H1 (cell line): ENCODE results near the gene CMTM1. TPM values are rescaled to one million over a fixed set of nuclear protein-coding genes. Genes with fewer than 3 reads are reported as not detected.

ENCODE experiments used
- CTCF ChIA-PET: fragments of 300-600 bp; sonication (Branson Sonifier 250); formaldehyde crosslinking; loops from one replicate; lab custom pipeline; 2021; ENCODE audit not compliant: partially characterized antibody; lab: Charles Lee
- POLR2A ChIA-PET: fragments of 300-600 bp; sonication (Branson Sonifier 250); formaldehyde crosslinking; loops from one replicate; lab custom pipeline; 2021; ENCODE audit warnings: inconsistent platforms; ENCODE audit not compliant: partially characterized antibody; lab: Charles Lee
- DNase-seq, 2 experiments: peaks; one replicate each; pipeline versions ENCODE4 v3.0.0 to v3.0.0-alpha.2; 2010 to 2022; ENCODE audit warnings: low spot score in 2 of 2, low read depth in 1 of 2, mixed read lengths in 1 of 2
- FAIRE-seq: peaks from 2 replicates; lab custom pipeline; 2011; peaks lifted over from hg19 to GRCh38; lab: Jason Lieb, UNC
- H2AFZ ChIP-seq: 2 replicates; pipeline ENCODE4 v1.8.1; 2012; ENCODE audit warnings: low read length, inconsistent platforms
- H2AK5ac ChIP-seq: 2 replicates; pipeline ENCODE4 v1.6.1; 2013; ENCODE audit warnings: low read depth, low read length
- H2BK120ac ChIP-seq: replicated peaks from 2 replicates; pipeline ENCODE3; 2013; ENCODE audit warnings: low read depth, low read length, inconsistent platforms
- H2BK12ac ChIP-seq: 2 replicates; pipeline ENCODE4 v1.6.1; 2013; ENCODE audit warnings: low read depth, low read length
- H2BK15ac ChIP-seq: 2 replicates; pipeline ENCODE4 v1.6.1; 2013; ENCODE audit warnings: low read length
- H2BK20ac ChIP-seq: 2 replicates; pipeline ENCODE4 v1.6.1; 2013; ENCODE audit warnings: low read length
- H2BK5ac ChIP-seq: 2 replicates; pipeline ENCODE4 v1.6.1; 2013; ENCODE audit warnings: low read depth, low read length
- H3K14ac ChIP-seq: 2 replicates; pipeline ENCODE4 v1.6.1; 2013; ENCODE audit warnings: inconsistent platforms; ENCODE audit not compliant: insufficient read length
- H3K18ac ChIP-seq: 2 replicates; pipeline ENCODE4 v1.6.1; 2013; ENCODE audit warnings: low read length; ENCODE audit errors: extremely low read depth
- H3K23ac ChIP-seq: 2 replicates; pipeline ENCODE4 v1.6.1; 2013; ENCODE audit warnings: inconsistent platforms; ENCODE audit not compliant: insufficient read length
- H3K23me2 ChIP-seq: 2 replicates; pipeline ENCODE4 v1.6.1; 2013; ENCODE audit warnings: low read depth, low read length
- H3K27ac ChIP-seq: 2 replicates; pipeline ENCODE4 v1.6.1; 2011; ENCODE audit warnings: low read depth, low read length, inconsistent platforms
- H3K27me3 ChIP-seq, 4 experiments: replicated peaks in 1 of 4; 1 replicate in 1 of 4; 2 replicates in 3 of 4; pipeline versions ENCODE4 v1.6.1 to v1.8.1; 2011 to 2013; ENCODE audit warnings: low read length in 3 of 4, mild to moderate bottlenecking in 3 of 4, inconsistent platforms in 2 of 4, mixed read lengths in 2 of 4, moderate library complexity in 1 of 4; ENCODE audit not compliant: control insufficient read depth in 3 of 4, insufficient read depth in 3 of 4; ENCODE audit errors: extremely low read depth in 1 of 4
- H3K36me3 ChIP-seq, 4 experiments: 2 replicates each; pipeline versions ENCODE4 v1.6.1 to v1.8.1; 2011 to 2013; ENCODE audit warnings: mild to moderate bottlenecking in 4 of 4, low read length in 3 of 4, moderate library complexity in 2 of 4, control low read depth in 1 of 4, inconsistent platforms in 1 of 4; ENCODE audit not compliant: insufficient read depth in 4 of 4, control insufficient read depth in 2 of 4
- H3K4ac ChIP-seq: replicated peaks from 2 replicates; pipeline ENCODE3; 2013; ENCODE audit warnings: low read length, low read depth, mixed read lengths, inconsistent platforms; ENCODE audit not compliant: insufficient read length
- H3K4me1 ChIP-seq, 4 experiments: replicated peaks in 1 of 4; 1 replicate in 1 of 4; 2 replicates in 3 of 4; pipeline versions ENCODE4 v1.6.1 to v1.8.1; 2011 to 2013; ENCODE audit warnings: low read length in 3 of 4, inconsistent platforms in 2 of 4, mixed read lengths in 1 of 4; ENCODE audit not compliant: insufficient read depth in 4 of 4, control insufficient read depth in 3 of 4
- H3K4me2 ChIP-seq, 2 experiments: 2 replicates each; pipeline versions ENCODE4 v1.6.1 to v1.8.1; 2011 to 2013; ENCODE audit warnings: low read depth in 2 of 2, low read length in 2 of 2, control low read depth in 1 of 2, inconsistent platforms in 1 of 2, mild to moderate bottlenecking in 1 of 2; ENCODE audit not compliant: insufficient read depth in 1 of 2
- H3K4me3 ChIP-seq, 4 experiments: fragments of 200-600, 300-600 bp in 1 of 4; sonication (generic), shearing (Covaris generic), sonication (Bioruptor Twin) in 1 of 4; 2 replicates each; pipeline versions ENCODE4 v1.5.1 to v1.8.1; 2011 to 2016; ENCODE audit warnings: low read length in 4 of 4, low read depth in 3 of 4, control low read depth in 2 of 4, inconsistent platforms in 2 of 4, mild to moderate bottlenecking in 2 of 4, mixed read lengths in 1 of 4, moderate library complexity in 1 of 4; ENCODE audit not compliant: insufficient read depth in 2 of 4; ENCODE audit errors: extremely low read depth in 1 of 4
- H3K56ac ChIP-seq: replicated peaks from 2 replicates; pipeline ENCODE3; 2013; ENCODE audit warnings: low read depth, mild to moderate bottlenecking, mixed read lengths, low read length, inconsistent platforms; ENCODE audit not compliant: insufficient read length
- H3K79me1 ChIP-seq: 2 replicates; pipeline ENCODE4 v1.6.1; 2013; ENCODE audit warnings: low read depth, low read length, control low read depth
- H3K79me2 ChIP-seq, 2 experiments: 2 replicates each; pipeline versions ENCODE4 v1.6.1 to v1.8.1; 2012 to 2013; ENCODE audit warnings: low read length in 2 of 2, mild to moderate bottlenecking in 2 of 2, inconsistent platforms in 1 of 2; ENCODE audit not compliant: insufficient read depth in 2 of 2, control insufficient read depth in 1 of 2
- H3K9ac ChIP-seq, 4 experiments: replicated peaks in 1 of 4; 1 replicate in 1 of 4; 2 replicates in 3 of 4; pipeline versions ENCODE4 v1.6.1 to v1.8.1; 2011 to 2013; ENCODE audit warnings: low read depth in 3 of 4, low read length in 3 of 4, control low read depth in 2 of 4, mild to moderate bottlenecking in 2 of 4, moderate library complexity in 2 of 4, inconsistent platforms in 1 of 4; ENCODE audit errors: extremely low read depth in 1 of 4
- H3K9me3 ChIP-seq, 2 experiments: 2 replicates each; pipeline versions ENCODE4 v1.6.1 to v1.8.1; 2012 to 2013; ENCODE audit warnings: mild to moderate bottlenecking in 2 of 2, moderate library complexity in 2 of 2, control low read depth in 1 of 2, inconsistent platforms in 1 of 2, low read depth in 1 of 2, low read length in 1 of 2, mixed read lengths in 1 of 2; ENCODE audit not compliant: insufficient read depth in 2 of 2
- H4K20me1 ChIP-seq, 2 experiments: replicated peaks in 1 of 2; 2 replicates each; pipeline versions ENCODE3 to v1.8.1; 2011 to 2013; ENCODE audit warnings: inconsistent platforms in 2 of 2, low read length in 2 of 2, mild to moderate bottlenecking in 1 of 2; ENCODE audit not compliant: insufficient read depth in 2 of 2, control insufficient read depth in 1 of 2
- H4K5ac ChIP-seq: 2 replicates; pipeline ENCODE4 v1.6.1; 2013; ENCODE audit warnings: low read length, low read depth, mixed read lengths, inconsistent platforms; ENCODE audit not compliant: insufficient read length
- H4K8ac ChIP-seq: 2 replicates; pipeline ENCODE4 v1.8.0; 2013; ENCODE audit warnings: mild to moderate bottlenecking, moderate library complexity, low read length, inconsistent platforms; ENCODE audit not compliant: insufficient read depth; ENCODE audit errors: extremely low read depth
- H4K91ac ChIP-seq: replicated peaks from 2 replicates; pipeline ENCODE3; 2013; ENCODE audit warnings: low read length, mixed read lengths, inconsistent platforms; ENCODE audit not compliant: insufficient read length
- CHD1 ChIP-seq: IDR thresholded peaks from 2 replicates; pipeline ENCODE4 v1.6.1; 2012; ENCODE audit warnings: low read depth, low read length, improper control_type of control experiment
- FOSL1 ChIP-seq: IDR thresholded peaks from 2 replicates; pipeline ENCODE4 v1.6.1; 2011; ENCODE audit warnings: mild to moderate bottlenecking, low read depth, low read length, moderate library complexity; ENCODE audit not compliant: insufficient read depth
- GTF2F1 ChIP-seq: IDR thresholded peaks from 2 replicates; pipeline ENCODE4 v1.6.1; 2012; ENCODE audit warnings: low read depth, low read length, improper control_type of control experiment, borderline replicate concordance
- PHF8 ChIP-seq: fragments of 200-600 bp; sonication (generic); conservative IDR thresholded peaks from 2 replicates; pipeline ENCODE4 v1.7.1; 2012; ENCODE audit warnings: low read depth, mild to moderate bottlenecking, inconsistent platforms, low read length, moderate library complexity
- SIX5 ChIP-seq: IDR thresholded peaks from 2 replicates; pipeline ENCODE4 v1.6.1; 2011; ENCODE audit warnings: mild to moderate bottlenecking, low read depth, low read length
- WGBS, 2 experiments: shearing (Covaris generic) in 1 of 2; methylation state at CpG; one replicate each; pipeline versions ENCODE4 v1.1.6 to v1.1.7; 2013 to 2015; ENCODE audit warnings: low lambda C conversion rate in 2 of 2, mixed read lengths in 2 of 2, inconsistent platforms in 1 of 2, low coverage in 1 of 2, missing lambda C conversion rate in 1 of 2; ENCODE audit not compliant: insufficient replicate concordance in 2 of 2, insufficient coverage in 1 of 2, insufficient read length in 1 of 2; ENCODE audit errors: extremely low coverage in 1 of 2, missing lambda C conversion rate in 1 of 2; 5-methylcytosine and 5-hydroxymethylcytosine counted together
- polyA plus RNA-seq, 7 experiments: library from polyadenylated mRNA; depleted of rRNA in 3 of 7; stranded (reverse) in 5 of 7; unstranded in 2 of 7; fragments of >200 nt in 5 of 7; fragments of 200-250 nt in 2 of 7; gene quantifications; 1 replicate in 5 of 7; 2 replicates in 1 of 7; 4 replicates in 1 of 7; pipeline versions ENCODE4 v1.2.1 to v1.2.3, GENCODE V29; 2011 to 2013; ENCODE audit warnings: missing spikeins in 2 of 7, mixed read lengths in 2 of 7
- total RNA-seq: library from RNA; stranded (reverse); fragmentation: NEBNext Ultra II Directional; extraction: Animal tissue kit (Norgen Biotek cat#: 25700); gene quantifications from 2 replicates; pipeline ENCODE4 v1.2.1, GENCODE V29; 2021
- TF ChIP-seq, protein P1 (sequence below): IDR thresholded peaks from 2 replicates; pipeline ENCODE4 v1.6.1; 2012; ENCODE audit warnings: inconsistent platforms

CMTM1 gene
- total and polyA plus RNA-seq, 2 of the 8 experiments (the other 6 are each of a cell fraction or from before 2014, with no cell fraction given): 1.2 to 2.0 TPM

GRCh38 chr16:66516509-66516807 is 49.8 kb upstream of the CMTM1 start:
- H3K9ac ChIP-seq: no peak overlapping the region
- H3K79me2 ChIP-seq: no peaks in the 10 kb centered on the region
- no peak overlapping the region for H4K5ac ChIP-seq
- no peaks in the 10 kb centered on the region for H3K36me3 ChIP-seq
- H3K9me3 ChIP-seq: no peaks in the 10 kb centered on the region
- H3K27me3 ChIP-seq: no peaks in the 10 kb centered on the region
- H3K4ac ChIP-seq: no peak overlapping the region
- peak overlapping the region; percentile 32; the same call in 1 of the 2 replicates for H2BK20ac ChIP-seq
- no peak overlapping the region for H3K56ac ChIP-seq
- FAIRE-seq (no peak), DNase-seq (no peak)
- no peak overlapping the region for H3K4me2 ChIP-seq
- H3K18ac ChIP-seq: no peak overlapping the region; the same call in 1 of the 2 replicates
- H4K20me1 ChIP-seq: no peaks in the 10 kb centered on the region
- H3K23ac ChIP-seq: no peak overlapping the region
- no peak overlapping the region for H3K4me3 ChIP-seq
- H2AFZ ChIP-seq: no peak overlapping the region
- no peaks in the 10 kb centered on the region for H3K23me2 ChIP-seq
- H2BK15ac ChIP-seq: 0 out of 2 replicates have a peak overlapping the region, but pooled peaks have one; percentile 29
- H3K27ac ChIP-seq: no peak overlapping the region
- H2BK120ac ChIP-seq: no peak overlapping the region
- 88% methylated on average over 8 of the region's 8 CpGs; no CpG with 5 or more reads in 1 of the 2 experiments for WGBS, 2 experiments
- H4K8ac ChIP-seq: no peak overlapping the region
- no peak overlapping the region for H2BK5ac ChIP-seq
- no peak overlapping the region for H4K91ac ChIP-seq
- POLR2A ChIA-PET: no interaction called here
- H3K14ac ChIP-seq: no peak overlapping the region
- peak overlapping the region; percentile 40; the same call in 1 of the 2 replicates for H2AK5ac ChIP-seq
- peak overlapping the region; percentile 75; the same call in 1 of the 2 replicates for H2BK12ac ChIP-seq
- no peaks in the 10 kb centered on the region for H3K79me1 ChIP-seq
- CTCF ChIA-PET: interaction anchor here (0.7 to 1.5 kb wide), 10 partner anchors 26 to 109 kb away, joined by 3 to 14 read pairs (median 6); no protein-coding TSS in a partner anchor
- peaks cover 2 to 13% (median 4%) of the 10 kb centered on the region in 4 experiments; a peak in 6 of 7 replicates for H3K4me1 ChIP-seq
- TF ChIP-seq GTF2F1 (no peak), SIX5 (no peak), CHD1 (no peak), PHF8 (no peak), FOSL1 (no peak)
- TF ChIP-seq, protein P1, sequence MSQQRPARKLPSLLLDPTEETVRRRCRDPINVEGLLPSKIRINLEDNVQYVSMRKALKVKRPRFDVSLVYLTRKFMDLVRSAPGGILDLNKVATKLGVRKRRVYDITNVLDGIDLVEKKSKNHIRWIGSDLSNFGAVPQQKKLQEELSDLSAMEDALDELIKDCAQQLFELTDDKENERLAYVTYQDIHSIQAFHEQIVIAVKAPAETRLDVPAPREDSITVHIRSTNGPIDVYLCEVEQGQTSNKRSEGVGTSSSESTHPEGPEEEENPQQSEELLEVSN: no peak
